T-cell (primary cell): ENCODE measurements around the gene UBA1. TPM values are rescaled to one million over a fixed set of nuclear protein-coding genes. Genes with fewer than 3 reads are reported as not detected.

Experiments used
- ATAC-seq, 4 experiments: fragments of 200-7000 bp in 3 of 4; fragments of 150-1000 bp in 1 of 4; cut with Tn5 transposase; replicated peaks in 1 of 4; 1 replicate in 3 of 4; 2 replicates in 1 of 4; pipeline ENCODE4 v1.10.0; 2021; ENCODE audit warnings: moderate library complexity in 3 of 4, mild to moderate bottlenecking in 2 of 4, moderate number of reproducible peaks in 1 of 4
- CTCF ChIA-PET, 2 donors: fragments of 300-600 bp; sonication (Branson Sonifier 250); formaldehyde crosslinking; loops; one replicate each; lab custom pipeline; 2022; ENCODE audit warnings: antibody characterized with exemption in 2 of 2; lab: Charles Lee
- POLR2A ChIA-PET, 2 donors: fragments of 300-600 bp; sonication (Branson Sonifier 250); formaldehyde crosslinking; loops; one replicate each; lab custom pipeline; 2022; ENCODE audit warnings: antibody characterized with exemption in 2 of 2; lab: Charles Lee
- DNase-seq, 35 experiments: peaks; one replicate each; pipeline versions ENCODE4 v3.0.0 to v3.0.0-alpha.2; 2013 to 2023
- H3K27ac ChIP-seq: one replicate; pipeline ENCODE4 v1.5.1; 2013; ENCODE audit warnings: low read length
- H3K27me3 ChIP-seq, 2 experiments: replicated peaks in 1 of 2; 1 replicate in 1 of 2; 2 replicates in 1 of 2; pipeline versions ENCODE4 v1.6.1 to v1.7.0; 2013; ENCODE audit warnings: low read length in 1 of 2, mixed read lengths in 1 of 2; ENCODE audit not compliant: control insufficient read depth in 2 of 2, insufficient read depth in 2 of 2; ENCODE audit errors: extremely low read depth in 1 of 2
- H3K36me3 ChIP-seq, 2 donors: 1 replicate in 1 of 2; 2 replicates in 1 of 2; pipeline versions ENCODE4 v1.6.1 to v1.7.0; 2013; ENCODE audit warnings: low read length in 1 of 2; ENCODE audit not compliant: control insufficient read depth in 2 of 2, insufficient read depth in 1 of 2; ENCODE audit errors: extremely low read depth in 1 of 2
- H3K4me1 ChIP-seq, 2 experiments: 1 replicate in 1 of 2; 2 replicates in 1 of 2; pipeline versions ENCODE4 v1.6.1 to v1.7.0; 2013; ENCODE audit warnings: low read length in 2 of 2, mixed read lengths in 1 of 2; ENCODE audit not compliant: insufficient read depth in 2 of 2, control insufficient read depth in 1 of 2; ENCODE audit errors: extremely low read depth in 1 of 2
- H3K4me3 ChIP-seq, 2 donors: 1 replicate in 1 of 2; 2 replicates in 1 of 2; pipeline versions ENCODE4 v1.5.1 to v1.7.0; 2013; ENCODE audit warnings: mild to moderate bottlenecking in 2 of 2, low read length in 1 of 2, moderate library complexity in 1 of 2; ENCODE audit not compliant: control insufficient read depth in 1 of 2; ENCODE audit errors: extremely low read depth in 1 of 2
- H3K9me3 ChIP-seq: 2 replicates; pipeline ENCODE4 v1.7.0; 2013
- H3K27ac Mint-ChIP-seq, 2 donors: one replicate each; pipeline ENCODE4 v1.8.0; 2020 to 2021; ENCODE audit warnings: mild to moderate bottlenecking in 2 of 2, mixed read lengths in 2 of 2
- H3K27me3 Mint-ChIP-seq, 2 donors: one replicate each; pipeline ENCODE4 v1.8.0; 2021 to 2022; ENCODE audit warnings: mixed read lengths in 2 of 2
- H3K36me3 Mint-ChIP-seq: one replicate; pipeline ENCODE4 v1.8.0; 2021; ENCODE audit warnings: mixed read lengths
- H3K4me1 Mint-ChIP-seq, 3 donors: one replicate each; pipeline ENCODE4 v1.8.0; 2020 to 2022; ENCODE audit warnings: mixed read lengths in 3 of 3, mild to moderate bottlenecking in 1 of 3
- H3K4me3 Mint-ChIP-seq, 3 donors: one replicate each; pipeline ENCODE4 v1.8.0; 2020 to 2022; ENCODE audit warnings: mild to moderate bottlenecking in 3 of 3, mixed read lengths in 3 of 3, moderate library complexity in 3 of 3
- H3K9me3 Mint-ChIP-seq, 3 donors: one replicate each; pipeline ENCODE4 v1.8.0; 2020 to 2022; ENCODE audit warnings: mixed read lengths in 3 of 3
- WGBS: methylation state at CpG from one replicate; pipeline ENCODE4 v1.1.5; 2013; ENCODE audit warnings: missing lambda C conversion rate; ENCODE audit not compliant: insufficient coverage; 5-methylcytosine and 5-hydroxymethylcytosine counted together
- total RNA-seq, 35 experiments: library from RNA in 6 of 35; stranded (reverse) in 6 of 35; fragments of 120-200 nt in 1 of 35; gene quantifications; one replicate each; pipeline versions ENCODE4 v1.2.1 to v1.2.4 and lab custom pipeline; 2013 to 2026

UBA1 gene
- 100 to 1,000 TPM; 116 to 177 (median 149) TPM for total RNA-seq
- 88.7 TPM for total RNA-seq (2013)
- total RNA-seq (lab: John Stamatoyannopoulos, UW) = 117 to 365 (median 157) reads per million in 29 experiments

- Mint-ChIP-seq H3K27me3 (no peaks in the 10 kb centered on the region), H3K27ac (peak within 1 kb of the TSS; percentile 98), H3K4me1 (peaks cover 60 to 70% (median 67%) of the 10 kb centered on the region in 3 donors), H3K9me3 (no peaks in the 10 kb centered on the region), H3K36me3 (no peaks in the 10 kb centered on the region), H3K4me3 (peak within 1 kb of the TSS; percentile 91 to 99 (median 96))
- ChIA-PET CTCF (interaction anchor here in 1 of 2 donors (0.8 kb wide), 1 partner anchor 190 kb away, joined by 4 read pairs; no protein-coding TSS in a partner anchor), POLR2A (interaction anchor here in 1 of 2 donors (0.6 kb wide), 2 partner anchors 178 to 870 kb away, joined by 5 to 9 read pairs; no protein-coding TSS in a partner anchor)
- H3K27me3 ChIP-seq = no peaks in the 10 kb centered on the region
- H3K36me3 ChIP-seq = peaks cover 5 to 14% of the 10 kb centered on the region in 2 donors
- H3K9me3 ChIP-seq = no peaks in the 10 kb centered on the region
- ATAC-seq = peak; percentile 78 to 85 (median 81)
- H3K4me1 ChIP-seq = peaks cover 29 to 60% of the 10 kb centered on the region in 2 experiments
- DNase-seq = peak; percentile 86 to 99 (median 91)
- H3K4me3 ChIP-seq = peak within 1 kb of the TSS; percentile 75 to 94
- WGBS = 0% methylated on average over 9 of the region's 50 CpGs
- peak within 1 kb of the TSS; percentile 81 for H3K27ac ChIP-seq
Measured at GRCh38 chrX:47193475-47194193, at the start of gene UBA1. UBA1 (plus strand) TSS chrX:47193829; CDS start chrX:47198803, 4,974 bp downstream.

- WGBS = 0% methylated on average over 20 of the region's 46 CpGs
- Histone ChIP-seq H3K27ac (peak overlapping the region; percentile 92), H3K36me3 (peaks cover 0 to 12% of the 10 kb centered on the region in 2 donors), H3K4me1 (peaks cover 3 to 33% of the 10 kb centered on the region in 2 experiments), H3K27me3 (no peaks in the 10 kb centered on the region), H3K9me3 (no peaks in the 10 kb centered on the region), H3K4me3 (peak overlapping the region; percentile 74 to 92)
- H3K4me1 Mint-ChIP-seq = peaks cover 26 to 43% (median 33%) of the 10 kb centered on the region in 3 donors
- POLR2A ChIA-PET = interaction anchor here (0.6 to 1.3 kb wide), 4 partner anchors 12 to 90 kb away, joined by 3 to 6 read pairs (median 4); no protein-coding TSS in a partner anchor
- CTCF ChIA-PET = interaction anchor here in 1 of 2 donors (0.6 to 1.4 kb wide), 5 partner anchors 14 to 241 kb away, joined by 3 to 7 read pairs (median 5); no protein-coding TSS in a partner anchor
- DNase-seq = peak in 12 of 35 experiments; percentile 6 to 23 (median 16)
- peaks cover 26% of the 10 kb centered on the region for H3K36me3 Mint-ChIP-seq
- H3K9me3 Mint-ChIP-seq = no peaks in the 10 kb centered on the region
- peak overlapping the region; percentile 95 to 99 (median 97) for H3K4me3 Mint-ChIP-seq
- peaks cover 0 to 6% of the 10 kb centered on the region in 2 donors for H3K27me3 Mint-ChIP-seq
- ATAC-seq = peak; percentile 4 to 5 (median 4)
- H3K27ac Mint-ChIP-seq = peak overlapping the region; percentile 96 to 97
Measured at GRCh38 chrX:47143894-47144625, 49.6 kb upstream of the UBA1 start.

GRCh38 chrX:47144626-47145394, 48.8 kb upstream of the UBA1 start, which contains the start of the genes NDUFB11 and RBM10:
NDUFB11 (minus strand) TSS chrX:47144702; CDS start chrX:47144679, 23 bp downstream.
RBM10 (plus strand) TSS chrX:47145221; CDS start chrX:47147482, 2,261 bp downstream.
- WGBS = 0% methylated on average over 21 of the region's 54 CpGs
- Histone ChIP-seq H3K27me3 (no peaks in the 10 kb centered on the region), H3K36me3 (peaks cover 0 to 12% of the 10 kb centered on the region in 2 donors), H3K4me1 (peaks cover 3 to 35% of the 10 kb centered on the region in 2 experiments), H3K9me3 (no peaks in the 10 kb centered on the region), H3K27ac (peak within 1 kb of the TSS; percentile 92), H3K4me3 (peak within 1 kb of the TSS; percentile 74 to 92)
- ChIA-PET POLR2A (interaction anchor here in 1 of 2 donors (0.6 to 1.3 kb wide), 4 partner anchors 73 to 505 kb away, joined by 4 to 13 read pairs (median 5); partner anchors contain the start of gene ELK1), CTCF (interaction anchor here in 1 of 2 donors (0.6 to 1.4 kb wide), 6 partner anchors 15 to 386 kb away, joined by 3 to 7 read pairs (median 5); partner anchors contain the start of gene SLC9A7)
- DNase-seq (peak; percentile 65 to 91 (median 84)), ATAC-seq (peak; percentile 88 to 92 (median 91))
- peak within 1 kb of the TSS; percentile 95 to 99 (median 97) for H3K4me3 Mint-ChIP-seq
- peaks cover 24% of the 10 kb centered on the region for H3K36me3 Mint-ChIP-seq
- H3K9me3 Mint-ChIP-seq = no peaks in the 10 kb centered on the region
- H3K27me3 Mint-ChIP-seq = peaks cover 0 to 6% of the 10 kb centered on the region in 2 donors
- peak within 1 kb of the TSS; percentile 96 to 97 for H3K27ac Mint-ChIP-seq
- peaks cover 26 to 43% (median 33%) of the 10 kb centered on the region in 3 donors for H3K4me1 Mint-ChIP-seq

- Mint-ChIP-seq H3K27ac (peak overlapping the region; percentile 96 to 97), H3K4me1 (peaks cover 31 to 46% (median 37%) of the 10 kb centered on the region in 3 donors), H3K9me3 (no peaks in the 10 kb centered on the region), H3K36me3 (peaks cover 23% of the 10 kb centered on the region), H3K27me3 (peaks cover 0 to 6% of the 10 kb centered on the region in 2 donors), H3K4me3 (peak overlapping the region; percentile 95 to 99 (median 97))
- Histone ChIP-seq H3K4me1 (peaks cover 3 to 35% of the 10 kb centered on the region in 2 experiments), H3K9me3 (no peaks in the 10 kb centered on the region), H3K4me3 (peak overlapping the region; percentile 74 to 92), H3K27me3 (no peaks in the 10 kb centered on the region), H3K27ac (peak overlapping the region; percentile 92), H3K36me3 (peaks cover 0 to 12% of the 10 kb centered on the region in 2 donors)
- ATAC-seq (peak; percentile 10 to 21 (median 20)), DNase-seq (peak in 7 of 35 experiments; percentile 7 to 25 (median 18))
- WGBS = 0% methylated on average over 12 of the region's 39 CpGs
- ChIA-PET POLR2A (interaction anchor here in 1 of 2 donors (0.6 to 1.3 kb wide), 4 partner anchors 72 to 504 kb away, joined by 4 to 13 read pairs (median 5); partner anchors contain the start of gene ELK1), CTCF (interaction anchor here in 1 of 2 donors (0.7 to 1.4 kb wide), 5 partner anchors 17 to 387 kb away, joined by 3 to 7 read pairs (median 5); partner anchors contain the start of gene SLC9A7)
Measured at GRCh38 chrX:47145395-47146120, 48.1 kb upstream of the UBA1 start.
